B cell (primary cell): ENCODE results near the gene ITGA2B. TPM values are rescaled to one million over a fixed set of nuclear protein-coding genes. Genes with fewer than 3 reads are reported as not detected.

ENCODE experiments used
- ATAC-seq: fragments of 200-7000 bp; cut with Tn5 transposase; one replicate; pipeline ENCODE4 v1.10.0; 2021; ENCODE audit warnings: low read depth, mild to moderate bottlenecking, moderate number of reproducible peaks, moderate library complexity
- CTCF ChIA-PET: fragments of 350-600 bp; sonication (Branson Sonifier 250); formaldehyde crosslinking; loops from one replicate; lab custom pipeline; 2021; ENCODE audit warnings: antibody characterized with exemption, inconsistent platforms; lab: Charles Lee
- POLR2A ChIA-PET: fragments of 350-600 bp; sonication (Branson Sonifier 250); formaldehyde crosslinking; loops from one replicate; lab custom pipeline; 2021; ENCODE audit warnings: antibody characterized with exemption; lab: Charles Lee
- DNase-seq: peaks from one replicate; pipeline ENCODE4 v3.0.0; 2013
- H2AFZ ChIP-seq: 2 replicates; pipeline ENCODE4 v1.6.1; 2012; ENCODE audit warnings: mild to moderate bottlenecking, low read depth, low read length; ENCODE audit not compliant: insufficient read depth, poor library complexity, severe bottlenecking
- H3K27ac ChIP-seq, 2 donors: 1 replicate in 1 of 2; 2 replicates in 1 of 2; pipeline ENCODE4 v1.5.1; 2012 to 2013; ENCODE audit warnings: low read length in 2 of 2, mild to moderate bottlenecking in 2 of 2, moderate library complexity in 1 of 2
- H3K27me3 ChIP-seq, 4 experiments: fragments of 200-600 bp in 1 of 4; sonication (generic) in 1 of 4; replicated peaks in 1 of 4; 1 replicate in 2 of 4; 2 replicates in 2 of 4; pipeline versions ENCODE4 v1.6.1 to v1.7.0; 2013 to 2016; ENCODE audit warnings: low read length in 3 of 4, mild to moderate bottlenecking in 2 of 4, mixed read lengths in 1 of 4, moderate library complexity in 1 of 4; ENCODE audit not compliant: insufficient read depth in 4 of 4, control insufficient read depth in 3 of 4; ENCODE audit errors: control extremely low read depth in 1 of 4
- H3K36me3 ChIP-seq, 2 experiments: replicated peaks in 1 of 2; 1 replicate in 1 of 2; 2 replicates in 1 of 2; pipeline versions ENCODE4 v1.6.1 to v1.7.1; 2013; ENCODE audit warnings: low read length in 1 of 2; ENCODE audit not compliant: insufficient read depth in 2 of 2, control insufficient read depth in 1 of 2; ENCODE audit errors: control extremely low read depth in 1 of 2, extremely low read depth in 1 of 2
- H3K4me1 ChIP-seq, 2 donors: fragments of 200-600 bp in 1 of 2; sonication (generic) in 1 of 2; 1 replicate in 1 of 2; 2 replicates in 1 of 2; pipeline versions ENCODE4 v1.5.1 to v1.6.1; 2013 to 2017; ENCODE audit warnings: low read length in 2 of 2; ENCODE audit not compliant: control insufficient read depth in 2 of 2, insufficient read depth in 2 of 2
- H3K4me2 ChIP-seq: replicated peaks from 2 replicates; pipeline ENCODE3; 2012; ENCODE audit warnings: mild to moderate bottlenecking, low read depth, low read length; ENCODE audit not compliant: poor library complexity, severe bottlenecking
- H3K4me3 ChIP-seq, 5 experiments: fragments of 200-600 bp in 1 of 5; sonication (generic) in 1 of 5; 1 replicate in 3 of 5; 2 replicates in 2 of 5; pipeline versions ENCODE4 v1.5.1 to v1.7.0; 2011 to 2016; ENCODE audit warnings: low read length in 4 of 5, mild to moderate bottlenecking in 4 of 5, low read depth in 2 of 5, control low read depth in 1 of 5, moderate library complexity in 1 of 5; ENCODE audit not compliant: insufficient read depth in 1 of 5; ENCODE audit errors: control extremely low read depth in 1 of 5, extremely low read depth in 1 of 5
- H3K79me2 ChIP-seq: fragments of 200-600 bp; sonication (generic); one replicate; pipeline ENCODE4 v1.6.0; 2016; ENCODE audit warnings: low read length; ENCODE audit not compliant: control insufficient read depth, insufficient read depth
- H3K9ac ChIP-seq: fragments of 200-600 bp; sonication (generic); 2 replicates; pipeline ENCODE4 v1.6.1; 2017; ENCODE audit warnings: mild to moderate bottlenecking, low read length, moderate library complexity
- H3K9me3 ChIP-seq, 3 donors: one replicate each; pipeline versions ENCODE4 v1.6.1 to v1.7.1; 2013; ENCODE audit warnings: low read length in 2 of 3; ENCODE audit not compliant: control insufficient read depth in 2 of 3, insufficient read depth in 1 of 3; ENCODE audit errors: control extremely low read depth in 1 of 3
- H4K20me1 ChIP-seq: 2 replicates; pipeline ENCODE4 v1.6.0; 2012; ENCODE audit warnings: mild to moderate bottlenecking, low read length; ENCODE audit not compliant: insufficient read depth, control insufficient read depth, poor library complexity, severe bottlenecking
- H3K27ac Mint-ChIP-seq: one replicate; pipeline ENCODE4 v1.8.0; 2021; ENCODE audit warnings: mixed read lengths
- H3K27me3 Mint-ChIP-seq: one replicate; pipeline ENCODE4 v1.8.0; 2021; ENCODE audit warnings: mixed read lengths
- H3K4me1 Mint-ChIP-seq: one replicate; pipeline ENCODE4 v1.8.0; 2021; ENCODE audit warnings: mixed read lengths
- H3K4me3 Mint-ChIP-seq: one replicate; pipeline ENCODE4 v1.8.0; 2021; ENCODE audit warnings: mixed read lengths
- H3K9me3 Mint-ChIP-seq: one replicate; pipeline ENCODE4 v1.8.0; 2022; ENCODE audit warnings: mixed read lengths; ENCODE audit not compliant: insufficient read depth
- CTCF ChIP-seq: fragments of 200-600 bp; IDR thresholded peaks from one replicate; pipeline ENCODE4 v1.8.0; 2022; ENCODE audit warnings: antibody characterized with exemption, mild to moderate bottlenecking
- EZH2 ChIP-seq: IDR thresholded peaks from 2 replicates; pipeline ENCODE4 v1.6.1; 2012; ENCODE audit warnings: borderline replicate concordance, low read depth, mild to moderate bottlenecking, moderate library complexity, low read length; ENCODE audit not compliant: insufficient read depth, poor library complexity, severe bottlenecking
- whole genome bisulfite sequencing: methylation state at CpG from one replicate; pipeline ENCODE4 v1.1.5; 2013; ENCODE audit warnings: missing lambda C conversion rate; ENCODE audit not compliant: insufficient coverage; 5-methylcytosine and 5-hydroxymethylcytosine counted together
- intact Hi-C: fragments of 100-400 bp; cut with micrococcal nuclease; formaldehyde crosslinking; loops from one replicate; pipeline ENCODE4 v1.10.0; 2022
- polyA minus RNA-seq: library from RNA; depleted of rRNA, polyadenylated mRNA; stranded (reverse); fragments of >200 nt; gene quantifications from 2 replicates; pipeline ENCODE4 v1.2.3, GENCODE V29; 2012
- polyA plus RNA-seq: library from polyadenylated mRNA; depleted of rRNA; stranded (reverse); fragments of >200 nt; gene quantifications from 2 replicates; pipeline ENCODE4 v1.2.3, GENCODE V29; 2012
- total RNA-seq, 2 donors: library from RNA; stranded (reverse); fragments of 120-200 nt in 1 of 2; gene quantifications; 1 replicate in 1 of 2; 2 replicates in 1 of 2; pipeline versions ENCODE4 v1.2.3 to v1.2.4, GENCODE V29; 2013 to 2022

ITGA2B gene
- total RNA-seq = 0.20 and 0.78 TPM in 2 replicates
- total RNA-seq (2013) = 20.4 TPM
- 0.15 and 1.3 TPM in 2 replicates for polyA plus RNA-seq
- 0.34 and 13.3 TPM in 2 replicates for polyA minus RNA-seq

GRCh38 chr17:44389281-44389680 lies at the start of gene ITGA2B:
ITGA2B (minus strand) TSS chr17:44389649; CDS start chr17:44389473, 176 bp downstream.
- intact Hi-C loops = no loop called here
- no peak for DNase-seq
- no peak within 1 kb of the TSS for H3K9ac ChIP-seq
- CTCF ChIA-PET = no interaction called here
- H3K4me3 Mint-ChIP-seq = no peak within 1 kb of the TSS
- no peak within 1 kb of the TSS for H3K27ac ChIP-seq
- no peak within 1 kb of the TSS for H2AFZ ChIP-seq
- POLR2A ChIA-PET = no interaction called here
- peaks cover 0 to 18% (median 0%) of the 10 kb centered on the region in 3 donors for H3K9me3 ChIP-seq
- peaks cover 22 to 24% of the 10 kb centered on the region in 2 donors for H3K4me1 ChIP-seq
- peaks cover 0 to 34% (median 11%) of the 10 kb centered on the region in 4 experiments for H3K27me3 ChIP-seq
- H3K4me3 ChIP-seq = no peak within 1 kb of the TSS
- no peak for ATAC-seq
- WGBS = no CpG with 5 or more reads among the region's 1 CpG
- no peak within 1 kb of the TSS for H3K4me2 ChIP-seq
- H4K20me1 ChIP-seq = no peaks in the 10 kb centered on the region
- H3K36me3 ChIP-seq = no peaks in the 10 kb centered on the region
- TF ChIP-seq CTCF (no peak), EZH2 (no peak)
- H3K27me3 Mint-ChIP-seq = peaks cover 23% of the 10 kb centered on the region
- H3K4me1 Mint-ChIP-seq = peaks cover 23% of the 10 kb centered on the region
- no peak within 1 kb of the TSS for H3K27ac Mint-ChIP-seq
- H3K79me2 ChIP-seq = no peaks in the 10 kb centered on the region
- no peaks in the 10 kb centered on the region for H3K9me3 Mint-ChIP-seq

GRCh38 chr17:44439168-44439567 lies 49.7 kb upstream of the ITGA2B start:
- ATAC-seq (no peak), DNase-seq (no peak)
- Histone ChIP-seq H3K9ac (no peak overlapping the region), H3K4me2 (no peak overlapping the region), H2AFZ (no peak overlapping the region), H4K20me1 (peaks cover 27% of the 10 kb centered on the region), H3K36me3 (peaks cover 10 to 17% of the 10 kb centered on the region in 2 experiments), H3K27ac (no peak overlapping the region), H3K4me1 (no peaks in the 10 kb centered on the region), H3K79me2 (peaks cover 25% of the 10 kb centered on the region), H3K27me3 (no peaks in the 10 kb centered on the region), H3K4me3 (no peak overlapping the region), H3K9me3 (no peaks in the 10 kb centered on the region)
- CTCF ChIA-PET = no interaction called here
- POLR2A ChIA-PET = no interaction called here
- intact Hi-C loops = no loop called here
- WGBS = no CpG with 5 or more reads among the region's 3 CpGs
- TF ChIP-seq CTCF = no peak
- no peak for TF ChIP-seq EZH2
- no peak overlapping the region for H3K27ac Mint-ChIP-seq
- H3K27me3 Mint-ChIP-seq = no peaks in the 10 kb centered on the region
- H3K4me1 Mint-ChIP-seq = peaks cover 14% of the 10 kb centered on the region
- no peak overlapping the region for H3K4me3 Mint-ChIP-seq
- no peaks in the 10 kb centered on the region for H3K9me3 Mint-ChIP-seq
